Rectal smooth muscle tissue (tissue), 1 donor: ENCODE data around the gene TF.

Experiments used
- H3K27ac ChIP-seq: one replicate; pipeline ENCODE4 v1.7.0; 2013; ENCODE audit warnings: low read depth, low read length, inconsistent platforms
- H3K27me3 ChIP-seq: one replicate; pipeline ENCODE4 v1.7.0; 2013; ENCODE audit warnings: low read length; ENCODE audit not compliant: control insufficient read depth, insufficient read depth
- H3K36me3 ChIP-seq: one replicate; pipeline ENCODE4 v1.7.0; 2013; ENCODE audit warnings: low read length; ENCODE audit not compliant: control insufficient read depth, insufficient read depth
- H3K4me1 ChIP-seq: one replicate; pipeline ENCODE4 v1.7.0; 2013; ENCODE audit warnings: low read length; ENCODE audit not compliant: control insufficient read depth, insufficient read depth
- H3K4me3 ChIP-seq: one replicate; pipeline ENCODE4 v1.7.0; 2013; ENCODE audit warnings: low read length
- H3K9ac ChIP-seq: one replicate; pipeline ENCODE4 v1.7.0; 2013; ENCODE audit warnings: low read length

The TF gene

GRCh38 chr3:133749427-133750258 lies 3.5 kb downstream of the TF start:
- Histone ChIP-seq H3K36me3 (no peaks in the 10 kb centered on the region), H3K4me1 (no peaks in the 10 kb centered on the region), H3K4me3 (no peak overlapping the region), H3K27me3 (peaks cover 6% of the 10 kb centered on the region), H3K9ac (no peak overlapping the region), H3K27ac (no peak overlapping the region)

GRCh38 chr3:133750259-133750656 lies 4.1 kb downstream of the TF start:
- H3K4me3 ChIP-seq, result no peak overlapping the region
- H3K27me3 ChIP-seq, result peaks cover 6% of the 10 kb centered on the region
- no peak overlapping the region for H3K27ac ChIP-seq
- H3K9ac ChIP-seq, result no peak overlapping the region
- H3K36me3 ChIP-seq, result no peaks in the 10 kb centered on the region
- no peaks in the 10 kb centered on the region for H3K4me1 ChIP-seq

GRCh38 chr3:133753107-133753778 lies 7.0 kb downstream of the TF start:
- Histone ChIP-seq H3K9ac (no peak overlapping the region), H3K4me1 (no peaks in the 10 kb centered on the region), H3K36me3 (no peaks in the 10 kb centered on the region), H3K27me3 (no peaks in the 10 kb centered on the region), H3K27ac (no peak overlapping the region), H3K4me3 (no peak overlapping the region)

- Histone ChIP-seq H3K36me3 (no peaks in the 10 kb centered on the region), H3K27me3 (no peaks in the 10 kb centered on the region), H3K9ac (no peak overlapping the region), H3K4me3 (no peak overlapping the region), H3K4me1 (no peaks in the 10 kb centered on the region), H3K27ac (no peak overlapping the region)
These were observed 7.6 kb downstream of the TF start for GRCh38 chr3:133753779-133754164.

- no peak overlapping the region for H3K4me3 ChIP-seq
- H3K36me3 ChIP-seq, result no peaks in the 10 kb centered on the region
- H3K4me1 ChIP-seq, result no peaks in the 10 kb centered on the region
- H3K9ac ChIP-seq, result no peak overlapping the region
- H3K27ac ChIP-seq, result no peak overlapping the region
- H3K27me3 ChIP-seq, result no peaks in the 10 kb centered on the region
These were observed 8.3 kb downstream of the TF start for GRCh38 chr3:133754455-133754854.

- Histone ChIP-seq H3K27ac (no peak overlapping the region), H3K9ac (no peak overlapping the region), H3K36me3 (no peaks in the 10 kb centered on the region), H3K4me3 (no peak overlapping the region), H3K4me1 (no peaks in the 10 kb centered on the region), H3K27me3 (no peaks in the 10 kb centered on the region)
These were observed 9.0 kb downstream of the TF start for GRCh38 chr3:133754973-133755828.

GRCh38 chr3:133756716-133757694 lies 10.8 kb downstream of the TF start:
- no peak overlapping the region for H3K27ac ChIP-seq
- no peaks in the 10 kb centered on the region for H3K36me3 ChIP-seq
- H3K27me3 ChIP-seq, result no peaks in the 10 kb centered on the region
- no peak overlapping the region for H3K4me3 ChIP-seq
- no peaks in the 10 kb centered on the region for H3K4me1 ChIP-seq
- H3K9ac ChIP-seq, result no peak overlapping the region

GRCh38 chr3:133757701-133758567 lies 11.7 kb downstream of the TF start:
- Histone ChIP-seq H3K4me1 (no peaks in the 10 kb centered on the region), H3K9ac (no peak overlapping the region), H3K27ac (no peak overlapping the region), H3K27me3 (no peaks in the 10 kb centered on the region), H3K36me3 (no peaks in the 10 kb centered on the region), H3K4me3 (no peak overlapping the region)

- Histone ChIP-seq H3K27ac (no peak overlapping the region), H3K4me3 (no peak overlapping the region), H3K36me3 (no peaks in the 10 kb centered on the region), H3K9ac (no peak overlapping the region), H3K27me3 (no peaks in the 10 kb centered on the region), H3K4me1 (no peaks in the 10 kb centered on the region)
These were observed 12.4 kb downstream of the TF start for GRCh38 chr3:133758568-133758928.

GRCh38 chr3:133758964-133759739 lies 13.0 kb downstream of the TF start:
- no peaks in the 10 kb centered on the region for H3K36me3 ChIP-seq
- H3K27ac ChIP-seq, result no peak overlapping the region
- H3K4me1 ChIP-seq, result no peaks in the 10 kb centered on the region
- no peak overlapping the region for H3K4me3 ChIP-seq
- no peak overlapping the region for H3K9ac ChIP-seq
- H3K27me3 ChIP-seq, result no peaks in the 10 kb centered on the region
